ENCODE results near the gene PCSK1N.

GRCh38 chrX:48852857-48853256 is 17.4 kb upstream of the PCSK1N start:
- TF ChIP-seq EZH2 (IDR thresholded peaks at IDR 0.05): no peak
- TF ChIP-seq POLR2AphosphoS5 (IDR thresholded peaks at IDR 0.05; ENCODE audit: borderline replicate concordance, low read depth, low read length): no peak
- TF ChIP-seq FOXP2 (optimal IDR thresholded peaks at IDR 0.05; ENCODE audit: control extremely low read depth, extremely low read length, insufficient read depth): no peak

All from SK-N-MC (cell line).